HG03558 (cell line): Measurements from ENCODE around the gene DHX29.
"Not testable (repeated sequence)": the region's sequence is repeated elsewhere in the genome, so short reads cannot be mapped to it uniquely, and the experiment has no call there.

Experiments used
- ATAC-seq: cut with Tn5 transposase; IDR thresholded peaks from one replicate; pipeline ENCODE4 v1.9.1; 2021; ENCODE audit warnings: moderate number of reproducible peaks; ENCODE audit not compliant: unreplicated experiment; ENCODE audit errors: extremely low read depth

DHX29 gene

DNA sequence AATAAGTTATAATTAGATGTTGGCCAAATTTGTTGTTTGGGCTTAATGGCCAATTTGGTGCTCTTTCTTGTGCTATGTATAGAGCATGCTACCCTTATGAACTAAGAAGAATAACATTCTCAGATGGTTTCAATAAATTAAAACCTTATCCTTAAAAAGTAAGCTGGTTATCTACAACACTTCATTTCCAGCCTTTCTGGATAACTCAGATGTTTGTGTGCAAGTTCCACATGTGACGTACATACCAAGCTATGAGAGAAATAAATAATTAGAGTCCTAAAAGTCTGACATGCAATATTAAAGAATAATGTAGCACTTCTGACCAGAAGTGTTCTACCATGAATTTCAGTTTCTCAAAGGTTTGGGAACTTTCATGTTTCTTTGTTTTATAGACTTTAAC, 12.0 kb upstream of the DHX29 start:
- ATAC-seq: no peak

GRCh38 chr5:55318237-55318636, 10.7 kb upstream of the DHX29 start:
- not testable (repeated sequence) for ATAC-seq

- ATAC-seq: no peak
These were observed 9.3 kb upstream of the DHX29 start for GRCh38 chr5:55316837-55317236.

- no peak for ATAC-seq
These were observed 8.8 kb upstream of the DHX29 start for GRCh38 chr5:55316289-55316688.

- ATAC-seq: no peak
These were observed 6.5 kb upstream of the DHX29 start for GRCh38 chr5:55313870-55314617.

- ATAC-seq: no peak
These were observed 851 bp upstream of the DHX29 start for GRCh38 chr5:55308254-55308836.

DNA sequence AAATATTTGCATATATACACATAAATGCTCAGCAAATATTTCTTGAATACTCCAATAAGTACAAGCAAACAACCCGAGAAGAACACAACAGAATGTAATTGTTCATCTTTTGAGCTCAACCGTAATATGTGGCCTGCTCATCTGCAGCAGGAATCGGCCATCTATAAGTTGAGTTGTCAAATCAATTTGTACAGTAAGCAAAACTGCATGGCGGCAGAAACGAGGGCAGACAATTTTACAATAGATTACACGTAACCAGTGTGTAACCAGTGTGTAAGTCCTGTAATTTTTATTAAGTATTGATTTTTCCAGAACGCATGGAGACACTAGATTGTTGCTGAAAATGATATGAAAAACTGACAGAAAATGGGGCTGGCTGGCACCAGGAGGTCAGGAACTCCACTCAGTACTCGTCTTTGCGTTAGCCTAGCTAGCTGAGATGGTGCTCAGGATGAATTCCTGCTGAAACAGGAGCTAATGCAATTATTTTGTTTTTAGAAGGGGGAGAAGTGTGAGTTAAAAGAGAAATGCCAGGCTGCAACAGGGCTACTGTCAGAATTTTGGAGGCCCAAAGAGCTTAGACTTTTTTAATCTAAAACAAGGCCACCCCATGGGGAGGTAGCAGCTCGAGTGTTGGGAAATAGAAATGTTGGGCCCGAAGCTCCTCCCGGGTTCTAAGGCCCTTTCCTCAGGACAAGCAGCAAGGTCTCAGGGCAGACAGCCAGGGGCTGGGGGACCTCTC, 682 bp downstream of the DHX29 start:
- ATAC-seq: no peak

DNA sequence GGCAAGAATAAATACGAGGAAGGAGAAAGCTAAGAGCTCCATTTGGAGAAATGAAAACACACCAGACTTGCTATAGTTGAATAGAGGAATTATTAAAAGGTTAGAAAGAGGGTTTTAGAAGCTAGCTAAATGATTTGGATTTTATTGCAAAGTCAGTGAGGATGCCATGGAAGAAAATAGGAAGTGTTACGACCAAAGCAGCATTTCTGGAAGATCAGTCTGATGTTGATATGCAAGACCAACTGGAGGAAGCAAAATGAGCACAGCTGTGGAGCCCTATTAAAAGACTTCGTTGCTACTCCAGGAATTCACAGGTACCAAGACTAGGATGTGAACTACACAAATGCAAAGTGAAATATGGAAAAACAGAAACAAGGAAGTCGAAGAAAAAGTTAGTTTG, 2.1 kb downstream of the DHX29 start:
- ATAC-seq: no peak

GRCh38 chr5:55304584-55304983, 2.9 kb downstream of the DHX29 start:
- ATAC-seq: no peak

GRCh38 chr5:55303238-55303690, 4.2 kb downstream of the DHX29 start:
- ATAC-seq: no peak

GRCh38 chr5:55300890-55301289, 6.6 kb downstream of the DHX29 start:
- no peak for ATAC-seq

GRCh38 chr5:55294935-55295334, 12.6 kb downstream of the DHX29 start:
- no peak for ATAC-seq

GRCh38 chr5:55290991-55291390, 16.5 kb downstream of the DHX29 start:
- no peak for ATAC-seq

DNA sequence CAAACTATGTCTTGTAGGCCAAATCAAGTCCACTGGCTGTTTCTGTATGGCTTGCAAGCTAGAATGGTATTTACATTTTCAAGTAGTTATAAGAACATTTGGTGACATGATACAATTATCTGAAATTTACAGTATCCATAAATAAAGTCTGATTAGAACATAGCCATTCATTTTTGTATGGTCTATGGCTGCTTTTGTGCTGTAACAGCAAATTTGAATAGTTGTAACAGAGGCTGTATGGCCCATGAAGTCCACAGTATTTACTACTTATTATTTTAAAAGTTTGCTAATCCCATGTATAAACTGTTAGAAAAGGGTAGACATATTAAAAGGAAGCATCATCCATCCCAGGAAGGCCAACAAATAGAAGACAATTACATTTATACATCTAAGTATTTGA, 17.7 kb downstream of the DHX29 start:
- no peak for ATAC-seq

- no peak for ATAC-seq
These were observed 21.0 kb downstream of the DHX29 start for GRCh38 chr5:55286411-55286933.

DNA sequence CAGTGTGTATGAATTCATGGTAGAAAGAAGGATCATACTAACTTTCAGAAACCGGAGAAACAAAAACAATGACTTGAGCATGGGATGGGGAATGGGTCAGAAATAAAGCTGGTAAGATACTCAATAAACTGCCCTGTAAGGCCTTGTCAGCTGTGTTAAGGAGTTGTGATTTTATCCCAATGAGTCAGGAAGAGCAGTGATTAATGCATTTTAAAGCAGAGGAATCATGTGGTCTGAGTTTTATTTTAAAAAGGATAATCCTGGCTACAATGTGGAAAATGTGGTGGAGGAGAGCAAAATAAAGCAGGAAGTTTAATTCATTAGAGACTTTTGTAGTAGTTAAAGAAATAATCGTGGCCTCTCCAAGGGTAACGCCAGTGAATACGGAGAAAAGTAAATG, 28.7 kb downstream of the DHX29 start:
- no peak for ATAC-seq

DNA sequence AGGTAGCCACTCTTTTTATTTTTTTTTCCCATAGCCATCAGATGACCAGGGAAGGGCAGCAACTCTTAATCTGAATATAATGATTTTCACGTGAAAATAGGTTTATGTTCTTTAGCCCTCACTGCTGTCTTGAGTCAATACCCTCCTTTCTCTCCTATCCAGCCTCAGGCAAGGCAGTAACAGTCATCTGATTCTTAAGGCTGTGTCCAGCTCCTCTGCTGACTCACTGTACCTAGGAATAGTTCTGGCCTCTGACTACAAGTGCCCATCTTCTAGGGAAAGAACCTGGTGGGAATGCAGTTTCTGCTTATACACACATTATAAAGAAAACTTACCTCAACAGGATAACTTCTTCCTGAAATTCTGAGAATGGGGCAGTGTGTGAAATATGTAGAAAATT, 30.7 kb downstream of the DHX29 start:
- ATAC-seq: no peak

- no peak for ATAC-seq
These were observed 49.2 kb downstream of the DHX29 start for GRCh38 chr5:55258339-55258738.

GRCh38 chr5:55254802-55255201, 52.7 kb downstream of the DHX29 start:
- ATAC-seq: no peak

- ATAC-seq: no peak
These were observed 57.4 kb downstream of the DHX29 start for GRCh38 chr5:55250064-55250463.

- ATAC-seq: no peak
These were observed 65.7 kb downstream of the DHX29 start for GRCh38 chr5:55241746-55242145.
